ENCODE results near the gene C4orf50.
A peak's percentile ranks its signal among the peaks of the same experiment; 100 is the strongest.

The C4orf50 gene

GRCh38 chr4:5888222-5889001, 129.8 kb downstream of the C4orf50 start:
- peak; percentile 54 for DNase-seq

- peak; percentile 41 for DNase-seq
Measured at GRCh38 chr4:5887361-5888221, 130.6 kb downstream of the C4orf50 start.

GRCh38 chr4:5887011-5887360, 131.2 kb downstream of the C4orf50 start:
- no peak for DNase-seq

GRCh38 chr4:5885733-5886132, 132.5 kb downstream of the C4orf50 start:
- DNase-seq, result no peak

- no peak for DNase-seq
Measured at GRCh38 chr4:5884796-5885195, 133.4 kb downstream of the C4orf50 start.

GRCh38 chr4:5883916-5884315, 134.3 kb downstream of the C4orf50 start:
- no peak for DNase-seq

GRCh38 chr4:5882947-5883346, 135.3 kb downstream of the C4orf50 start:
- no peak for DNase-seq

GRCh38 chr4:5881340-5881739, 136.9 kb downstream of the C4orf50 start:
- DNase-seq, result no peak

- DNase-seq, result no peak
Measured at GRCh38 chr4:5878359-5878758, 139.9 kb downstream of the C4orf50 start.

GRCh38 chr4:5877392-5877791, 140.8 kb downstream of the C4orf50 start:
- no peak for DNase-seq

- no peak for DNase-seq
Measured at GRCh38 chr4:5874811-5875449, 143.3 kb downstream of the C4orf50 start.

GRCh38 chr4:5870701-5871100, 147.5 kb downstream of the C4orf50 start:
- no peak for DNase-seq

GRCh38 chr4:5869966-5870619, 148.1 kb downstream of the C4orf50 start:
- no peak for DNase-seq

- DNase-seq, result no peak
Measured at GRCh38 chr4:5867866-5868265, 150.4 kb downstream of the C4orf50 start.

- no peak for DNase-seq
Measured at GRCh38 chr4:5866841-5867813, 151.1 kb downstream of the C4orf50 start.

- no peak for DNase-seq
Measured at GRCh38 chr4:5865896-5866599, 152.2 kb downstream of the C4orf50 start.

GRCh38 chr4:5863461-5864113, 154.6 kb downstream of the C4orf50 start:
- DNase-seq, result no peak

GRCh38 chr4:5858020-5858769, 160.0 kb downstream of the C4orf50 start:
- DNase-seq, result no peak

- DNase-seq, result no peak
Measured at GRCh38 chr4:5857199-5857598, 161.0 kb downstream of the C4orf50 start.
